Loucy (cell line): Measurements from ENCODE around the gene LMF1.

Experiments
- EZH2phosphoT487 ChIP-seq: fragments of 200-600 bp; IDR thresholded peaks from 2 replicates; pipeline ENCODE4 v1.6.1; 2018; ENCODE audit warnings: antibody characterized with exemption, mild to moderate bottlenecking, moderate library complexity, borderline replicate concordance
- TF ChIP-seq, protein P1 (sequence below): fragments of 200-600 bp; sonication (generic); conservative IDR thresholded peaks from 2 replicates; pipeline ENCODE4 v1.5.1; 2014; ENCODE audit warnings: mild to moderate bottlenecking, antibody characterized with exemption, low read length

DNA sequence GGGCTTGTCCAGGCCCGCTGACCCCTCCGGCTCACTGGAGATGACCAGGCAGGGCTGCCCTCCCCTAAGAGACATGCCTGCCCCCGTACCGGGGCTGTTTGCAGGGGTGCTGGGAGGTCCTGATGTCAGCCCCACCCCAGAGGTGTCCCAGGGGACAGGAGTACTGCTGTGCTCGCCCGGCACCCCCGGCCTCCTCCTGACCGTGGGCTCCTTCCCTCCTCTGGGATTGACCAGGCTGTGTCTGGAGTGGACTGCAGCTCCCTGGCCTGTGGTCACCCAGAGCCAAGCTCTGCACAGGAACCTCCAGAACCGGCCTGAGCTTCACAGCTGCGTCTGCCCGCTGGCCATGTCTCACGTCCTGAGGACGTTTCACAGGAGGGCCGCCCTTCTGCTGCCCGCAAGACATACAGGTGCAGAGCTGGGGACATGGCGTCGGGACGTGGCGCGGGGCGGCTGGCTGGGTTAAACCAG is 53.2 kb downstream of the LMF1 start:
- TF ChIP-seq, protein P1, sequence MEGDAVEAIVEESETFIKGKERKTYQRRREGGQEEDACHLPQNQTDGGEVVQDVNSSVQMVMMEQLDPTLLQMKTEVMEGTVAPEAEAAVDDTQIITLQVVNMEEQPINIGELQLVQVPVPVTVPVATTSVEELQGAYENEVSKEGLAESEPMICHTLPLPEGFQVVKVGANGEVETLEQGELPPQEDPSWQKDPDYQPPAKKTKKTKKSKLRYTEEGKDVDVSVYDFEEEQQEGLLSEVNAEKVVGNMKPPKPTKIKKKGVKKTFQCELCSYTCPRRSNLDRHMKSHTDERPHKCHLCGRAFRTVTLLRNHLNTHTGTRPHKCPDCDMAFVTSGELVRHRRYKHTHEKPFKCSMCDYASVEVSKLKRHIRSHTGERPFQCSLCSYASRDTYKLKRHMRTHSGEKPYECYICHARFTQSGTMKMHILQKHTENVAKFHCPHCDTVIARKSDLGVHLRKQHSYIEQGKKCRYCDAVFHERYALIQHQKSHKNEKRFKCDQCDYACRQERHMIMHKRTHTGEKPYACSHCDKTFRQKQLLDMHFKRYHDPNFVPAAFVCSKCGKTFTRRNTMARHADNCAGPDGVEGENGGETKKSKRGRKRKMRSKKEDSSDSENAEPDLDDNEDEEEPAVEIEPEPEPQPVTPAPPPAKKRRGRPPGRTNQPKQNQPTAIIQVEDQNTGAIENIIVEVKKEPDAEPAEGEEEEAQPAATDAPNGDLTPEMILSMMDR = no peak
- no peak for TF ChIP-seq EZH2phosphoT487
